Embryonic facial prominence (tissue), 1 donor: ENCODE data around the gene FN1.

Experiments
- DNase-seq: peaks from one replicate; pipeline ENCODE4 v3.0.0-alpha.2; 2016; ENCODE audit errors: extremely low spot score

FN1 gene

GRCh38 chr2:215435870-215436704 is at the start of gene FN1:
FN1 (minus strand) TSS chr2:215436068; CDS start chr2:215435802, 266 bp downstream.
- DNase-seq: peak; percentile 94

GRCh38 chr2:215485032-215485431 is 49.2 kb upstream of the FN1 start:
- no peak for DNase-seq

GRCh38 chr2:215484570-215484969 is 48.7 kb upstream of the FN1 start:
- no peak for DNase-seq

- no peak for DNase-seq
Observed at GRCh38 chr2:215483431-215483830, 47.6 kb upstream of the FN1 start.

GRCh38 chr2:215479536-215480240 is 43.8 kb upstream of the FN1 start:
- DNase-seq: no peak

- no peak for DNase-seq
Observed at GRCh38 chr2:215479121-215479520, 43.3 kb upstream of the FN1 start.

GRCh38 chr2:215476424-215476823 is 40.6 kb upstream of the FN1 start:
- no peak for DNase-seq

GRCh38 chr2:215466097-215466909 is 30.4 kb upstream of the FN1 start:
- DNase-seq: no peak

- DNase-seq: no peak
Observed at GRCh38 chr2:215465256-215465655, 29.4 kb upstream of the FN1 start.

GRCh38 chr2:215461836-215462532 is 26.1 kb upstream of the FN1 start:
- DNase-seq: no peak

GRCh38 chr2:215460682-215461382 is 25.0 kb upstream of the FN1 start:
- peak; percentile 56 for DNase-seq

- no peak for DNase-seq
Observed at GRCh38 chr2:215455958-215456357, 20.1 kb upstream of the FN1 start.

GRCh38 chr2:215454519-215455246 is 18.8 kb upstream of the FN1 start:
- DNase-seq: no peak

- DNase-seq: no peak
Observed at GRCh38 chr2:215452725-215453124, 16.9 kb upstream of the FN1 start.

GRCh38 chr2:215451012-215451756 is 15.3 kb upstream of the FN1 start:
- no peak for DNase-seq

- no peak for DNase-seq
Observed at GRCh38 chr2:215450188-215451011, 14.5 kb upstream of the FN1 start.

GRCh38 chr2:215447673-215448081 is 11.8 kb upstream of the FN1 start:
- DNase-seq: no peak

- no peak for DNase-seq
Observed at GRCh38 chr2:215447056-215447455, 11.2 kb upstream of the FN1 start.

GRCh38 chr2:215442401-215442787 is 6.5 kb upstream of the FN1 start:
- no peak for DNase-seq
